ENCODE data around the gene ADGRG6.
"Not testable (repeated sequence)": the region's sequence is repeated elsewhere in the genome, so short reads cannot be mapped to it uniquely, and the experiment has no call there.

Gene ADGRG6

DNA sequence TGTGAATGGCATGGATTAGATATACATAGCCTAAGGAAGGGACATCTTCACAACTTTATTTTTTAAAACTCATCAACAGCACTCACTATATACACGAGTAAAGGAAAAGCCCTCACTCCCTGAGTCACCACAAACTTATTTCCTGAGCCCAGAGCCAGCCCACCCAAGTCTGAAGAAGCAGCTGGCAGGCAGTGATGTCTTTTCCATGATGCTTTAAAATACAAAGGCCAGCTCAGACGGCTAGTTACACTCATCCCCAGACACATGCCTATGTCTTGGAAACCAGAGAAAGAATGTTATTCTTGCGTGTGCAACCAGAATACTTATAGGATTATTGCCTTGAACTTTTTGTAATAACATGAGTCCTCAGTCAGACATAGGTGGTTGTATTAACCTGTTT is 114.4 kb downstream of the ADGRG6 start:
- DNase-seq = no peak

DNA sequence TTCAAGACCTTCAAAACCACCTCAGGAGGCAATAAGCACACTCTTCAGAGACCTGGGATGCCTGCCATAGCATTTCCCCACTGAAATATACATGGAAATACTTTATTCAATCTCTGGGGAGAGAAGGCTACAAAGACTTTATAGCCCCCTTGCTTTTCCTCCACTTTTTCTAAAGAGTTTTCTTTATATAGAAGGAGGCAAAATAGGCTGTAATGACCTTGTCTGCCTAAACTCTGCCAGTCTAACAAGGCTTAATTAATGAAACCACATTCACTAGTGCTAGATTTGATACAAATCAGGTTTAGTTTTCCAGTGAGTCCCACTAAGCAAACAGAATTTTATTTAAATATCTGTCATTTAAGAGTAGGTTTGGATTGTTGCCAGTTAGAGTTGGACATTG is 114.9 kb downstream of the ADGRG6 start:
- DNase-seq = no peak

DNA sequence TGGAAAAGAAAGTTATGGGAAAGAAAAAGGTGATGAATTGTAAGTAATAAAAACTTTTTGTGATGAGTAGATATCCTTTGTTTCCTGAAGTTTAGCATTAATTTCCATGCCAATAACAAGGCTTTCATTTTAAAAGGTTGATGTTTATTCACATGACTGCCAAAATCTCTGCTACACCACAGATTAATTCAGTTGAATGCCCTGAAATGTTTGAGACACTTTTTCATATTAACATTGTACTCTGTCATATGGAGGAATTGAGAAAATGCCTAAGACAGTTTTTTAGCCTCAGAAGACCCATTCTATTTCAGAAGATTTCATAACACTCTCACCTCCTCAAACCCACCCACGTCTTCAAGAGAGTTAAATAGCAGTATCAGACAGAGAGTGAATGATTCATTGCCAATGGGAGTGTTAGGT is 115.5 kb downstream of the ADGRG6 start:
- DNase-seq = no peak

DNA sequence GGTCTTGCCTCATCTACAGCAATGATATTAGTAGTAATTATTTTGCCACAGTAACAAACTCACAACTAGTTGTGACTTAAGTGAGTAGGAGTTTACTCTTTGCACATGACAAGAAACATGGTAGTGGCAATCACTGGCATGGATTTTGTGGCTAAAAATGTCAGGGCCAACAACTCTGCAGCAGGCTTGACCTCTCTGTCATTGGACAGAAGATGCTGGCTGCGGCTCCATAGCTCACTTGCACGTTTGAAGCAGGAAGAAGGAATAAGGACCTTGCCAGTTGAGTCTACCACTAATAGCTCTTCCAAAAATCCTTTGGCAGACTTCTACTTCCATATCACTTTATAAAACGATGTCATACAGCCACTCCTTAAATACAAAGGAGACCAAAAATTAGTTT is 117.3 kb downstream of the ADGRG6 start:
- DNase-seq = no peak

DNA sequence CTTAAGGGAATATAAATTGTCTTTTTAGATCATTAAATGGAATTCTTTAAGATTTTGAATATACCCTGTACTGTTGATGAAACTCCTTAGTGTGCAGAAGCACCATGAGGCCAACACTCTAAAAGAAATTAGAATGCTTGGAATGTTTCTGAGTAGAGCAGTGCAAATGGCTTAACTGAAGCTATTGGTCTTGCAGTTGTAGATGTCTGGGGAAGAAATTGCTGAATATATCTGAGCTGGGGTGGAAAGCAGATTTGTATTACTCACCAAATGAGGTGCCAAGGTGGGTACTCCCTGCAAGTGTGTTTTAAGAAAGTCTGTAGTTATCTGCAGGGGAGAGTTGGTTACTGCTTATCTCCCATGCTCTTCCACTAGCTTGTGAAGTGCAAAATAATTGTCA is 119.0 kb downstream of the ADGRG6 start:
- no peak for DNase-seq

DNA sequence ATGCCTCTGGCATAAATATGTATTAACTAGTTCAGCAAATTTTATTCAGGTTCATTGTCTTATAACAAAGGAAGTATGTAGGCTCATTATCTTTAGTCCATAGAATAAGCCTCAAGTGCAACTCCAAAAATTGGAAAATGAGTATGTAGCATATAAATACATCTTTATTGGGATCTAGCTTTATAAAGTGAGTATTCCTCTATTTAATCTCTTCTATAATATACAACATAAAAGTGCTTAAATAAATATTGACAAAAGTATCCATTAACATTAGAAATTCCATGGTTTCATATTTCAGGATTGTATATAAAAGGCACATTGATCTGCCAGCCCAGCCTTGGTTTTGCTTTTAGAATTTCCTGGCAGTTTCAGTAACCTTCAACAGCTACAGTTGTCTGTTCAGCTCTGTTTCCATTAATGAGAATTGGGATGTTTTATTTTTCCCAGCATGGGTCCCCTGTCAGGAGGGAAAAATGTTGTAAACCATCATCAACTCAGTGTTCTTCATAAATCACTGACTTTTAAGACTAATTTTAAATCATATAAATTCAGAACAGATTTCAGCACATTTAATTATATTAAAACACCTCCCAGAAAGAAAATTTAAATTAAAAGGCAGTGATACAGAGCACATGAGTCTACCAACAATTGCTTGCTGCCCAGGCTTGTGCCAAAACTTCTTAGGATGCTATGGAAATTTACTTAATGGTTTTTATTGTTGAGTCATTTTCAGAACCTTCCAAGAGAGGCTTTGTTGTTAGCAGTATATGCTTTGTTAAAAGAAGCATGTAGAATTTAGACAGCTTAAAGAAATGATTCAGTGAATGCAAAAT is 119.7 kb downstream of the ADGRG6 start:
- DNase-seq = no peak

DNA sequence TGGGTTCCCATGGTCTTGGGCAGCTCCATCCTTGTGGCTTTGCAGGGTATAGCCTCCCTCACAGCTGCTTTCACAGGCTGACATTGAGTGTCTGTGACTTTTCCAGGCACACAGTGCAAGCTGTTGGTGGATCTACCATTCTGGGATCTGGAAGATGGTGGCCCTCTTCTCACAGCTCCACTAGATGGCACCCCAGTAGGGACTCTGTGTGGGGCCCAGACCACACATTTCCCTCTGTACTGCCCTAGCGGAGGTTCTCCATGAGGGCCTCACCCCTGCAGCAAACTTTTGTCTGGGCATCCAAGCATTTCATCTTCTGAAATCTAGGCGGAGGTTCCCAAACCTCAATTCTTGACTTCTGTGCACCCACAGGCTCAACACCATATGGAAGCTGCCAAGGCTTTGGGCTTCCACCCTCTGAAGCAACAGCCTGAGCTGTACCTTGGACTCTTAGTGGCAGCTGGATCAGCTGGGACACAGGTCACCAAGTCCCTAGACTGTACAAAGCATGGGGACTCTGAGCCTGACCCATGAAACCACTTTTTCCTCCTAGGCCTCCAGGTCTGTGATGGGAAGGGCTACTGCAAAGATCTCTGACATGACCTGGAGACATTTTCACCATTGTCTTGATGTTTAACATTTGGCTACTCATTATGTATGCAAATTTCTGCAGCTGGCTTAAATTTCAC is 124.8 kb downstream of the ADGRG6 start:
- DNase-seq = not testable (repeated sequence)

DNA sequence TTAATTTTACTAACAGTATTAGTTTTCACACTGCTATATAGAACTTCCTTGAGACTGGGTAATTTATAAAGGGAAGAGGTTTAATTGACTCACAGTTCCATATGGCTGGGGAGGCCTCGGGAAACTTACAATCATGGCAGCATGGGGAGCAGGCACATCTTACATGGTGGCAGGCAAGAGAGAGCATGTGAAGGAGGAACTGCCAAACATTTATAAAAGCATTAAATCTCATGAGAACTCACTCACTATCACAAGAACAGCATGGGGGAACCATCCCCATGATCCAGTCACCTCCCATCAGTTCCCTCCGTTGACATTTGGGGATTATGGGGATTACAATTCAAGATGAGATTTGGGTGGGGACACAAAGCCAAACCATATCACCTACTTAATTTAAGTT is 126.7 kb downstream of the ADGRG6 start:
- not testable (repeated sequence) for DNase-seq

DNA sequence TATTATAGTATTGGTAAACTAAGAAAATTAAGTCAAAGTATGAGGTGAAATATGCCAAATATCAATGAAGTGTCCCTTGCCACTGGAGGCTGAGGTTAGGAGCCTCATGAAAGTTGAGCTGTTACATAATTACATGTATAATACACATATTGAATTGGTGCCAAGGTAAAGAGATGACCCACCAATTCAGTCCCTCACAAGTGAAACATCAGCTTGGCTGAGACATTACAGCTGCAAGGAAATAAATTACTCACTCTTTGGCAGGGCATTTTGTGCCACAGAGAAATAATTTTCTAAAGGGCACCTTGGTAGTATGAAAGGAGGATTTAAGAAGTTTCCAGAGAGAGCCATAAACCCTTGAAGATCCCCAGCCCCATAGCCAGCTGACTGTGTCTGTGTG is 127.4 kb downstream of the ADGRG6 start:
- DNase-seq = no peak

DNA sequence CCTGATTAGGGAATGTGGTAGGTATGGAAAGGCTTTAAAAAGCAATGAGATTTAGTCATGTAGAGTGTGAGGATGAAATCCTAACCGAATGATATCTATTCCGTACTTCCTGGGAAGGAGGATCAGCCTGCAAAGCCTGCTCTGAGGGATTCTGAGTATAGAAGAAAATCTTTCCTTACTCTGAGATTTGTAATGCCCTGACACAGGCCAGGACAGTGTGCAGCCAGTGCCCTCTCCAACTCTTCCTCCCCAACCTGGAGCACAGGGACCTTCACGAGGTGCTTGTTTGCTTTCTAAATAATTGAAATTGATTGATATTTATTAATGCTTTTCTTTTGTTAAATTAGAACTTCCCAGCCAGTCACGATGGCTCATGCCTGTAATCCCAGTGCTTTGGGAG is 131.6 kb downstream of the ADGRG6 start:
- DNase-seq = no peak

DNA sequence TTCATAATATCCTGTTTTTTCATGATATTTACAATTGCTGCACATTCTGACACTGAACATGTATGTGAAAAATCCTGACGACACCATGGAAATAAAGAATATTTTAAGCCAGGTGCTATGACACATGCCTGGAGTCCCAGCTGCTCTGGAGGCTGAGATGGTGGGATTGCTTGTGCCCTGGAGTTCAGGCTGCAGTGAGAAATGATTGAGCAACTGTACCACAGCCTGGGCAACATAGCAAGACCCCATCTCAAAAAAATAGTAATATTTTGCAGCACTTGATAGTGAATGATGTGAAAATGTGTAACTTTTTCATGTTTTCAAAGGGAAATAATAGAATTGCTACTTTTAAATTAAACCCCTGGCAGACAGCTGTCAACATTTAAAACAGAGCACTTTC is 137.1 kb downstream of the ADGRG6 start:
- DNase-seq = no peak

DNA sequence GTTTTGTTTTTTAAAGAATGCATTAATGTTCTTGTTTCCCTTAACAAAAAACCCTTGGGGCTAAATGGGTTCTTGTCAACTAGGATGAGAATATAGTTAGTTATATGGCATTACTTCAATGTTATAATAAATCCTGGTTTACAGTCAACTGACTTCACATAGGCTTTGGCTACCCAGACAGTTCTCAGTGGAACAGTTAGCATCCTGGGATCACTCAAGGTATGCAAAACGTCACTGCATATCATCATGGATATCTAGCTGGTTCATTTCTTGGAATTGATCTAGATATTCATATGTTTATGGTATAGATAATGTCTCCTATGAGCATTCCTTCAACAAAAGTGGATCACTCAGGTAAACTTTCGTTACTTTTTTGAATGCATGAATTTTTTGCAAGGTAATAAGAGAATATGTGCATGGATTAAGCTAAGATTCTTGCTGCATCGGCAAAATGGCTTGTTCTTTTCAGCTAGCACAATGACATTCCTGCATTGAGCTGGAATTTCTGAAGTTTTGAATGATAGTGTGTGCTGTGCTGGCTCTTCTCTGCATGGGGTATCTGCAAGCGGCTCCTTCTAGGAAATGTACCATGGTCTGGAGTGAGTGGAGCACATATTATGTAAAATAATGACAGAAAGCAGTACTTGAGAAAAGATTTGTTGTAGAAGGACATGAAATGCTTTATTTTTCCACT is 138.9 kb downstream of the ADGRG6 start:
- no peak for DNase-seq

DNA sequence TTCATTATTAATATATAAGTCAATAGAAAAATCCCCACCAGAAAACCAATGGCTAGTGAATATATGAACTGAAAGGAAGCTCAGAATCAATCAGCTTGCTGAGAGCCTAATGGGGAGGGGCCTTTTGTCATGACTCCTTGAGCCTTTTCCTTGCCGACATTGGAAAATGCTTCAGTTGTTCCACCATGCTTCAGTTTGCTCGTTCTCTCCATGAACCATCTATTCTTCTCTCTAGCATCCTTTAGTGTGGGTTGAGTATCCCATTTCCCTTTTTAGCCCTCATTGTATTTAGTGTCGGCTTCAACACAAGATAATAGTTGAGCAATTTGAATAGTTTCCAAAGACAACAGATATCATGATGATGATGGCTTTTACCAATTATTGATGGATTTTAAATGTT is 139.9 kb downstream of the ADGRG6 start:
- no peak for DNase-seq

DNA sequence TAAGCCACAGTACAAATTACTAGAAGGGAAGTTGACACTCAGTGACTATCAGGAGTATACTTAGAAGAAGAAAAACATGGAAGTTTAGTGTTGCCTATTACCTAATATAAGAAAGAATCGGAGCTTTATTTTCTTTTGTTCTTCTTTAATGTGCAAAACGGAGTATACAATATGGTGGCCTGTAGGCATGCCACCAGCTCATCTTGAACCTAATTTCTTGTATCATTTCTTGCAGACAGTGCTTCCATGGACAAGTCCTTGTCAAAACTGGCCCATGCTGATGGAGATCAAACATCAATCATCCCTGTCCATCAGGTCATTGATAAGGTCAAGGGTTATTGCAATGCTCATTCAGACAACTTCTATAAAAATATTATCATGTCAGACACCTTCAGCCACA is 141.3 kb downstream of the ADGRG6 start:
- DNase-seq = no peak

DNA sequence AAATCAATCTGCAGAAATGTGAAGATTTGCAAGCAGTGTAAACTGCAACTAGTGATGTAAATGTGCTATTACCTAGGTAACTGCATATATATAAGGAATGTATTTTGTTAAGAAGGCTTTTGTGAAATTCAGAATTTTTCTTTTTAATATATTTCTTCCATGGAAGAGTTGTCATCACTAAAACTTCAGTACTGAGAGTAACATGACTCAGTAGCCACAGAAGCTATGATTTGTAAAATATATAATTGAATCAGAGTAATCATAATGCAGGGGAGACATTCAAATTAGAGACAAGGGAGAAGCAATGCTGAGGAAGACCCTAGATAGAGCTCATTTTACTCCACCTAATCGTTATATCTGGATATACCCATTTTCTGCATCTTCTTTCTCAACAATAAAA is 141.7 kb downstream of the ADGRG6 start:
- DNase-seq = no peak

DNA sequence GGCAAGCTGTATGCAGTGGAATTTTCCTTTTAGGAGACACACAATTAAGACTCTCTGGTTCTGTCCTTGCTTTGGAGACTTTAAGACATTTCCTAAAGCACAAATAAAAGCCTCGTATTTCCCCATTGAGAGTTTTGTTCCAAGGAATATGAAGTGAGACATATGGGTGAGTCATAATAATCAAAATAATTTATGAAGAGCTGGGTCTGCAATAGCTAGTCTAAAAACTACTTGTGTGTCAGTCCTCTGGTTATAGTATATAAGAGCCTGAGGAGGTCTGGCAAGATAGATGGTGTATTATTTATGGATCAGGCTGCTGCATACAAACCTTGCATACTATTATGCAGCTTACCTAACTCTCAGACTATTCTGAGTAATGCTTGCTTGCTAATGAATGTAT is 142.6 kb downstream of the ADGRG6 start:
- DNase-seq = no peak

DNA sequence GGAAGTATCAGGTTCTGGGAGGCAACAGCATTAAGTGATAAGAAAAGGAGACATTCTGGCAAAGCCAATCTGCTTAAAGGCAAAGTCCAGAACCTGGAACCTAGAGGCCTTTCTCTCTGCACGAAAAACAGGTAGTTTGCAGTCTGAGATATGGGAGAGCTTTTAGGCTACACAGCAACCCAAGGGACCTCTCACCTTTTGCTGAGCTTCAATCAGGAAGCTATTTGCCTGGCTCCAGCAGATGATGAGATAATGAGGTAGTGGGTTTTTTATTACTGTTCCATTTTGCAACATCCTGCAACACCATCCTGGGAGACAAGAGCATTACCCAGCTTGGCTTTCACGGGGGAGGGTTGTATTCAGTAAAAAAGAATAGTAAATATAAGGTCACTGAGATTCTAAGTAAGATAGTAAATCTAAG is 143.1 kb downstream of the ADGRG6 start:
- no peak for DNase-seq

DNA sequence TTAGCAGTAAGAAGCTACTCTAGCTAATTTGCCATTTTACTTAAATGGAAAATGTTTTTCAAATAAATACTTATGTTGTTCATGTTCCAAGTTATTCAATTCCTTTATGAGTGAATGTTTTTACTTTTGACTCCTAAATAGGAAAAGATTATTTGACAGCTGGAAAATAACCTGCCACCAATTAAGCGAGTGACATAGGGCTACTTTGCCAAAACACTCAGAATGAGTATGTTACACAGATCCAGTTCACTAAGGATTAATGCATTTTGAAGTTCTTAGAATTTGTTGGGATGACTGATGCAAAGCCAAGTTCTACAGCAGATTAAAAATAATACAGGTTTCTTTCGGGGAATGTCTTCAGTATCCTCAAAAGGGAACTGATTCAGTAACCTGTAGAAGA is 144.4 kb downstream of the ADGRG6 start:
- DNase-seq = no peak

DNA sequence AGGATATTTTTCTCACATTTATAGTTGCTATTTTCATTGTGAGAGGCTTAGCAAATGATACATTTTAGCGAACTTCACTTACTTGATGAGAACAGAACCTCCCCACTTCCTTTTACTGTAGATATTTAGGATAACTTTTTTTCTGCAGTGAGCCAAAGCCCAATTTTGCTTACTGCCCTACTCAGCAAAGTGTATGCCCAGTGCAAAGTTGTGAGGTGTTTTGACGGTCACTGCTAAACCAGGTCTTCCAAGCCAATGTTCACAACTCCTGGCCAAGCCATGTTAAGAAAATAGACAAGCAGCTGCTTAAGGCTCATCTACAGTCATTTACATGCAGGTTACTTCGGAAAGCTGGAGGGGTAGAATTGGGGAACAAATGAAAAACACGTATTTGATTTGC is 144.8 kb downstream of the ADGRG6 start:
- no peak for DNase-seq

DNA sequence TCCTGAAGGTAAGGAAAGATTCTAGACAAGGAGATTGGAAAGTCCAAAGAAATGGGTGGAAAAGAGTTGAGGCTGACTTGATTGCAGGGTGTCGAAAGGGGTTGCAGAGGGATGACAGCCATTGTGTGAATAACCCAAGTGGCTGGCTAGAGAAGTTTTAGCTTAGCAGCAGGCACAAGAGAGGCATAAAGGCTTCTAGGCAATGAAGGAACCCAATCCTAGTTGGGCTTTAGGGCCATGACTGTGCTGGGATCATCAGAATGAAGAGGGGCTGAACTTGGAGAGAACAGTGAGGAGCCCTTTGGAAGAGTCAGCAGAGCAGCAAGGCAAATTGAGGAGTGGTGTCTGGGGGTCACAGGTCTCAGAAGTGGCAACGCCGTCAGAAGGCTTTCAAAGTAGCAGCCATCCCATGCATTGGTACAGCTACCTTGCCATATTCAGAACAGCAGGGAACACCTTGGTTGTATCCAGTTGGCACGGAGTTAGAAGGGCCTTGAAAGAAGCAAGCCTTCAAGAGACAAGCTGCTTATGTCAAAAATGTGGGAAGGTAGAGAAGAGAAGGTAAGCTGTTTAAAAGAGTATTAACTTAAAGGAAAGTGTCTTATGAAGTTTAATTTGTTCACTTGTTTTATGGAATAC is 146.4 kb downstream of the ADGRG6 start:
- DNase-seq = no peak

DNA sequence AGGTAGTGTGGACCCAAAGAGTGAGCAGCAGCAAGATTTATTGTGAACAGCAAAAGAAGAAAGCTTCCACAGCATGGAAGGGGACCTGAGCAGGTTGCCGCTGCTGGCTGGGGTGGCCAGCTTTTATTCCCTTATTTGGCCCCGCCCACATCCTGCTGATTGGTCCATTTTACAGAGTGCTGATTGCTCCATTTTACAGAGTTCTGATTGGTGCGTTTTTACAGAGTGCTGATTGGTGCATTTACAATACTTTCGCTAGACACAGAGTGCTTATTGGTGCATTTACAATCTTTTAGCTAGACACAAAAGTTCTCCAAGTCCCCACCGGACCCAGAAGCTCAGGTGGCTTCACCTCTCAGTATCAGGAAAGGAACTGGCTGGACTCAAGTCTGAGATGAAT is 149.0 kb downstream of the ADGRG6 start:
- DNase-seq = not testable (repeated sequence)

DNA sequence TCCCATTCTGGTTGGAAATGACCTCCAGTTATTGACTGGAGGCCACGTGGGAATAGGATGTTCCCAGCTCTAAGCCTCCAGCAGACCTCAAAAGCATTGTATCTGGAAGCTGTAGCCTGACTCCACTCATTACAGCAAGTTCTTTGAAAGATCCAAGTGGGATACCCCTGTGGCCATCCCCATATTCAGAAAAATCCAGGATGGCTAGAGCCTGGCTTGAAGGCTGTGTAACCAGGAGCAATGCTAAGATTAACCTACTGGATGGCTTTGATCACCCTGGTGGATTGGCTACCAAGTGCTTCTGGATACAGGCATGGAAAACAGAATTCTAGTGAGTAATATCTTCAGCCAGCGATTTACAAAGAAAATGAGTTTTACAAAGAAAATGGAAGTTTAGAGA is 151.2 kb downstream of the ADGRG6 start:
- DNase-seq = no peak

DNA sequence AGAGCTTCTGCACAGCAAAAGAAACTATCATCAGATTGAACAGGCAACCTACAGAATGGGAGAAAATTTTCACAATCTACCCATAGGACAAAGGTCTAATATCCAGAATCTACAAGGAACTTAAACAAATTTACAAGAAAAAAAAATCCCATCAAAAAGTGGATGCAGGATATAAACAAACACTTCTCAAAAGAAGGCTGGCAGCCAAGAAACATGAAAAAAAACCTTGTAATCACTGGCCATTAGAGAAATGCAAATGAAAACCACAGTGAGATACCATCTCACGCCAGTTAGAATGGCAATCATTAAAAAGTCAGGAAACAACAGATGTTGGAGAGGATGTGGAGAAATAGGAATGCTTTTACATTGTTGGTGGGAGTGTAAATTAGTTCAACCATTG is 152.4 kb downstream of the ADGRG6 start:
- DNase-seq = not testable (repeated sequence)

Data from NCI-H446 (cell line).